Karpas-422 (cell line): Measurements from ENCODE around the gene KIF6. TPM values are rescaled to one million over a fixed set of nuclear protein-coding genes. Genes with fewer than 3 reads are reported as not detected.
"Not testable (repeated sequence)": the region's sequence is repeated elsewhere in the genome, so short reads cannot be mapped to it uniquely, and the experiment has no call there.

ENCODE experiments used
- DNase-seq: peaks from one replicate; pipeline ENCODE4 v3.0.0-alpha.2; 2015
- H2AFZ ChIP-seq: fragments of 200-600 bp; sonication (generic); 2 replicates; pipeline ENCODE4 v1.6.1; 2014; ENCODE audit warnings: antibody characterized with exemption, low read length, mixed read lengths
- H3K27ac ChIP-seq: fragments of 200-600 bp; sonication (generic); 2 replicates; pipeline ENCODE4 v1.5.1; 2014; ENCODE audit warnings: mild to moderate bottlenecking, low read length, moderate library complexity
- H3K27me3 ChIP-seq: fragments of 200-600 bp; sonication (generic); 2 replicates; pipeline ENCODE4 v1.6.1; 2014; ENCODE audit warnings: low read length, mixed read lengths
- H3K36me3 ChIP-seq: fragments of 200-600 bp; sonication (generic); 2 replicates; pipeline ENCODE4 v1.6.1; 2014; ENCODE audit warnings: low read length, mixed read lengths; ENCODE audit not compliant: insufficient read depth
- H3K4me1 ChIP-seq: fragments of 200-600 bp; sonication (generic); 2 replicates; pipeline ENCODE4 v1.6.1; 2014; ENCODE audit warnings: mild to moderate bottlenecking, low read length, mixed read lengths
- H3K4me2 ChIP-seq: fragments of 200-600 bp; sonication (generic); 2 replicates; pipeline ENCODE4 v1.6.1; 2014; ENCODE audit warnings: low read length, low read depth, mild to moderate bottlenecking; ENCODE audit not compliant: poor library complexity, severe bottlenecking
- H3K4me3 ChIP-seq: fragments of 200-600 bp; sonication (generic); 2 replicates; pipeline ENCODE4 v1.5.1; 2014; ENCODE audit warnings: mild to moderate bottlenecking, antibody characterized with exemption, low read length, mixed read lengths
- H3K79me2 ChIP-seq: fragments of 200-600 bp; sonication (generic); 2 replicates; pipeline ENCODE4 v1.6.1; 2014; ENCODE audit warnings: mild to moderate bottlenecking, low read length, mixed read lengths
- H3K9ac ChIP-seq: fragments of 200-600 bp; sonication (generic); 2 replicates; pipeline ENCODE4 v1.6.0; 2014; ENCODE audit warnings: low read length
- H3K9me2 ChIP-seq: fragments of 200-600 bp; sonication (generic), shearing (Covaris generic); replicated peaks from 2 replicates; pipeline ENCODE4 v1.6.0; 2014; ENCODE audit warnings: mild to moderate bottlenecking, low read length, moderate library complexity; ENCODE audit not compliant: insufficient read depth
- H3K9me3 ChIP-seq: fragments of 300-700, 200-600 bp; sonication (generic); 2 replicates; pipeline ENCODE4 v1.6.1; 2014; ENCODE audit warnings: low read length, mixed read lengths
- H4K20me1 ChIP-seq: fragments of 200-600 bp; sonication (generic); 2 replicates; pipeline ENCODE4 v1.6.1; 2014; ENCODE audit warnings: mild to moderate bottlenecking, antibody characterized with exemption, low read length, low read depth; ENCODE audit not compliant: insufficient read depth
- total RNA-seq: library from RNA; depleted of rRNA; stranded (reverse); fragments of >200 nt; shearing (Covaris generic); gene quantifications from 2 replicates; pipeline ENCODE4 v1.2.3, GENCODE V29; 2014; ENCODE audit warnings: low replicate concordance

Gene KIF6
- total RNA-seq, 1 experiment from 2014 or later, result not detected

GRCh38 chr6:39488255-39488879, 236.8 kb downstream of the KIF6 start:
- H3K79me2 ChIP-seq, result no peaks in the 10 kb centered on the region
- no peak overlapping the region for H3K4me2 ChIP-seq
- no peaks in the 10 kb centered on the region for H3K4me1 ChIP-seq
- no peak overlapping the region for H3K9ac ChIP-seq
- no peaks in the 10 kb centered on the region for H3K9me2 ChIP-seq
- H3K4me3 ChIP-seq, result no peak overlapping the region
- H3K27me3 ChIP-seq, result no peaks in the 10 kb centered on the region
- no peaks in the 10 kb centered on the region for H3K9me3 ChIP-seq
- DNase-seq, result no peak
- no peak overlapping the region for H2AFZ ChIP-seq
- no peak overlapping the region for H3K27ac ChIP-seq
- no peaks in the 10 kb centered on the region for H4K20me1 ChIP-seq
- no peaks in the 10 kb centered on the region for H3K36me3 ChIP-seq

- H4K20me1 ChIP-seq, result no peaks in the 10 kb centered on the region
- no peak overlapping the region for H3K9ac ChIP-seq
- no peak for DNase-seq
- no peaks in the 10 kb centered on the region for H3K27me3 ChIP-seq
- H3K36me3 ChIP-seq, result no peaks in the 10 kb centered on the region
- no peak overlapping the region for H3K27ac ChIP-seq
- H2AFZ ChIP-seq, result no peak overlapping the region
- H3K9me3 ChIP-seq, result no peaks in the 10 kb centered on the region
- H3K4me3 ChIP-seq, result no peak overlapping the region
- H3K9me2 ChIP-seq, result no peaks in the 10 kb centered on the region
- H3K4me1 ChIP-seq, result no peaks in the 10 kb centered on the region
- no peak overlapping the region for H3K4me2 ChIP-seq
- H3K79me2 ChIP-seq, result no peaks in the 10 kb centered on the region
Measured at GRCh38 chr6:39484276-39484675, 240.9 kb downstream of the KIF6 start.

GRCh38 chr6:39479819-39480218, 245.4 kb downstream of the KIF6 start:
- H3K4me1 ChIP-seq, H3K79me2 ChIP-seq, H3K27ac ChIP-seq, H2AFZ ChIP-seq, H3K4me2 ChIP-seq, H3K9me3 ChIP-seq, DNase-seq, H3K9me2 ChIP-seq, H3K4me3 ChIP-seq, H4K20me1 ChIP-seq, H3K9ac ChIP-seq, H3K27me3 ChIP-seq, H3K36me3 ChIP-seq: not testable (repeated sequence)

GRCh38 chr6:39476670-39477069, 248.5 kb downstream of the KIF6 start:
- no peaks in the 10 kb centered on the region for H3K27me3 ChIP-seq
- DNase-seq, result no peak
- no peak overlapping the region for H3K4me3 ChIP-seq
- H3K4me1 ChIP-seq, result no peaks in the 10 kb centered on the region
- H3K4me2 ChIP-seq, result no peak overlapping the region
- no peaks in the 10 kb centered on the region for H3K79me2 ChIP-seq
- no peak overlapping the region for H3K9ac ChIP-seq
- H3K9me3 ChIP-seq, result no peaks in the 10 kb centered on the region
- no peaks in the 10 kb centered on the region for H4K20me1 ChIP-seq
- no peaks in the 10 kb centered on the region for H3K36me3 ChIP-seq
- H3K27ac ChIP-seq, result no peak overlapping the region
- no peak overlapping the region for H2AFZ ChIP-seq
- no peaks in the 10 kb centered on the region for H3K9me2 ChIP-seq

GRCh38 chr6:39476151-39476550, 249.1 kb downstream of the KIF6 start:
- Histone ChIP-seq H3K4me3 (no peak overlapping the region), H3K9me3 (no peaks in the 10 kb centered on the region), H4K20me1 (no peaks in the 10 kb centered on the region), H3K4me1 (no peaks in the 10 kb centered on the region), H3K9ac (no peak overlapping the region), H2AFZ (no peak overlapping the region), H3K27me3 (no peaks in the 10 kb centered on the region), H3K36me3 (no peaks in the 10 kb centered on the region), H3K4me2 (no peak overlapping the region), H3K79me2 (no peaks in the 10 kb centered on the region), H3K9me2 (no peaks in the 10 kb centered on the region), H3K27ac (no peak overlapping the region)
- no peak for DNase-seq

GRCh38 chr6:39471954-39472659, 253.1 kb downstream of the KIF6 start:
- H3K4me1 ChIP-seq, result no peaks in the 10 kb centered on the region
- no peaks in the 10 kb centered on the region for H4K20me1 ChIP-seq
- no peak overlapping the region for H2AFZ ChIP-seq
- no peak overlapping the region for H3K9ac ChIP-seq
- no peaks in the 10 kb centered on the region for H3K9me3 ChIP-seq
- DNase-seq, result no peak
- H3K79me2 ChIP-seq, result no peaks in the 10 kb centered on the region
- no peaks in the 10 kb centered on the region for H3K9me2 ChIP-seq
- no peak overlapping the region for H3K4me2 ChIP-seq
- H3K36me3 ChIP-seq, result no peaks in the 10 kb centered on the region
- no peak overlapping the region for H3K4me3 ChIP-seq
- no peak overlapping the region for H3K27ac ChIP-seq
- H3K27me3 ChIP-seq, result no peaks in the 10 kb centered on the region

GRCh38 chr6:39470506-39470905, 254.7 kb downstream of the KIF6 start:
- no peaks in the 10 kb centered on the region for H3K27me3 ChIP-seq
- H3K4me2 ChIP-seq, result no peak overlapping the region
- H3K4me1 ChIP-seq, result no peaks in the 10 kb centered on the region

GRCh38 chr6:39468385-39468784, 256.8 kb downstream of the KIF6 start:
- H3K4me2 ChIP-seq, result no peak overlapping the region
- H3K9me3 ChIP-seq, result no peaks in the 10 kb centered on the region
- no peaks in the 10 kb centered on the region for H3K4me1 ChIP-seq
- H3K9ac ChIP-seq, result no peak overlapping the region
- H3K27me3 ChIP-seq, result no peaks in the 10 kb centered on the region
- H4K20me1 ChIP-seq, result no peaks in the 10 kb centered on the region
- H3K9me2 ChIP-seq, result no peaks in the 10 kb centered on the region
- H3K79me2 ChIP-seq, result no peaks in the 10 kb centered on the region
- no peak overlapping the region for H3K27ac ChIP-seq
- DNase-seq, result no peak
- H3K36me3 ChIP-seq, result no peaks in the 10 kb centered on the region
- no peak overlapping the region for H3K4me3 ChIP-seq
- H2AFZ ChIP-seq, result no peak overlapping the region

More at GRCh38 chr6:39470506-39470905, 254.7 kb downstream of the KIF6 start:
- no peak overlapping the region for H2AFZ ChIP-seq
- no peaks in the 10 kb centered on the region for H4K20me1 ChIP-seq
- H3K9me3 ChIP-seq, result no peaks in the 10 kb centered on the region
- no peak overlapping the region for H3K27ac ChIP-seq
- no peaks in the 10 kb centered on the region for H3K79me2 ChIP-seq
- H3K36me3 ChIP-seq, result no peaks in the 10 kb centered on the region
- no peak overlapping the region for H3K9ac ChIP-seq
- H3K9me2 ChIP-seq, result no peaks in the 10 kb centered on the region
- H3K4me3 ChIP-seq, result no peak overlapping the region
- no peak for DNase-seq
